Sigmoid colon (tissue), 4 donors: Measurements from ENCODE around the gene HES5.

Source experiments
- EP300 ChIP-seq, 4 donors: sonication (generic); formaldehyde crosslinking; IDR thresholded peaks; one replicate each; pipeline ENCODE4 v1.6.1; 2017; ENCODE audit warnings: antibody characterized with exemption in 4 of 4
- POLR2A ChIP-seq, 2 donors: fragments of 450-650 bp; IDR thresholded peaks; one replicate each; pipeline ENCODE4 v1.6.1; 2016; ENCODE audit warnings: antibody characterized with exemption in 2 of 2, mild to moderate bottlenecking in 2 of 2, moderate library complexity in 2 of 2
- TF ChIP-seq, protein P1 (sequence below), 4 experiments: fragments of 450-650 bp in 3 of 4; fragments of 200-600 bp in 1 of 4; IDR thresholded peaks; one replicate each; pipeline ENCODE4 v1.5.1; 2016 to 2019; ENCODE audit warnings: antibody characterized with exemption in 4 of 4, mild to moderate bottlenecking in 3 of 4, moderate library complexity in 2 of 4

DNA sequence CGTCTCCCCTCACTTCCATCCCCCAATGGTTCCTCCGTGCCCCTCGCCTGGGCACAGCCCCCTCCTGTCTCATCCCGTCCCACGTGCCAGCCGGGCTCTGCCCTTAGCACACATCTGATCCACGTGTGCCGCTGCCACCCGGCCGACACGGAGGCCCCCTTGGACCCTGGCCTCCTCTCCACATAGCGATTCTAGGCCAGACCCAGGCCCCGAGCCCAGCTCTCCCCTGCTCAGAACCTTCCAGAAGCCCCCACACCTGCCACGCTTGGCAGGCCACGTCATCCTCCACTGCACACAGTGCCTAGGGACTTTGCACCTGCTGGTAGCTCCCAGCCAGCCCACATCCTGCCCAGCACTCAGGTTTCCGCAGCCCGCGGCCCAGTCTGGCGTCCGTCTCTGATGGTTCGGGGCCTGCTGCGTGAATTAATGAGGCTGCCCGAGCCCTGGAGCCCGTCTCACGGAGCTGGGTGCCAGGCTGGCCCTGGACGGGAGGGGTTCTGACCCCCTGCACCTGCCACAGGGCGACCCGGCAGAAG lies 33.9 kb downstream of the HES5 start:
- TF ChIP-seq, protein P1, sequence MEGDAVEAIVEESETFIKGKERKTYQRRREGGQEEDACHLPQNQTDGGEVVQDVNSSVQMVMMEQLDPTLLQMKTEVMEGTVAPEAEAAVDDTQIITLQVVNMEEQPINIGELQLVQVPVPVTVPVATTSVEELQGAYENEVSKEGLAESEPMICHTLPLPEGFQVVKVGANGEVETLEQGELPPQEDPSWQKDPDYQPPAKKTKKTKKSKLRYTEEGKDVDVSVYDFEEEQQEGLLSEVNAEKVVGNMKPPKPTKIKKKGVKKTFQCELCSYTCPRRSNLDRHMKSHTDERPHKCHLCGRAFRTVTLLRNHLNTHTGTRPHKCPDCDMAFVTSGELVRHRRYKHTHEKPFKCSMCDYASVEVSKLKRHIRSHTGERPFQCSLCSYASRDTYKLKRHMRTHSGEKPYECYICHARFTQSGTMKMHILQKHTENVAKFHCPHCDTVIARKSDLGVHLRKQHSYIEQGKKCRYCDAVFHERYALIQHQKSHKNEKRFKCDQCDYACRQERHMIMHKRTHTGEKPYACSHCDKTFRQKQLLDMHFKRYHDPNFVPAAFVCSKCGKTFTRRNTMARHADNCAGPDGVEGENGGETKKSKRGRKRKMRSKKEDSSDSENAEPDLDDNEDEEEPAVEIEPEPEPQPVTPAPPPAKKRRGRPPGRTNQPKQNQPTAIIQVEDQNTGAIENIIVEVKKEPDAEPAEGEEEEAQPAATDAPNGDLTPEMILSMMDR (IDR thresholded peaks at IDR 0.05) = no peak
- no peak for TF ChIP-seq EP300 (IDR thresholded peaks at IDR 0.05)
- no peak for TF ChIP-seq POLR2A (IDR thresholded peaks at IDR 0.05)
